HepG2 (cell line): ENCODE results near the gene CCND2.

ENCODE experiments used
- HDAC2 ChIP-seq: sonication (generic); formaldehyde crosslinking; IDR thresholded peaks from 2 replicates; pipeline ENCODE4 v1.4.0; 2020; ENCODE audit warnings: missing genetic modification reagents
- KLF16 ChIP-seq, 2 experiments: sonication (generic) in 1 of 2; formaldehyde crosslinking in 1 of 2; IDR thresholded peaks; 2 replicates each; pipeline versions ENCODE4 v1.6.1 to v1.8.0; 2016 to 2023; ENCODE audit warnings: missing genetic modification reagents in 2 of 2, missing compliant biosample characterization in 1 of 2
- RFX1 ChIP-seq: fragments of 450-650 bp; IDR thresholded peaks from 2 replicates; pipeline ENCODE4 v1.6.1; 2017
- TAF1 ChIP-seq: sonication (generic); formaldehyde crosslinking; IDR thresholded peaks from 2 replicates; pipeline ENCODE4 v1.4.0; 2020; ENCODE audit warnings: missing genetic modification reagents
- ZSCAN25 ChIP-seq: sonication (generic); formaldehyde crosslinking; IDR thresholded peaks from 2 replicates; pipeline ENCODE4 v1.8.0; 2022; ENCODE audit warnings: mild to moderate bottlenecking, missing genetic modification reagents

GRCh38 chr12:4322726-4323125 is 49.2 kb downstream of the CCND2 start:
- TF ChIP-seq KLF16 (CRISPR knock-in tag; IDR thresholded peaks at IDR 0.05) (no peak), RFX1 (no peak), TAF1 (CRISPR knock-in tag) (no peak), ZSCAN25 (CRISPR knock-in tag) (no peak), HDAC2 (no peak)
